GM18511 (cell line): ENCODE measurements around the gene FUCA2.

ENCODE experiments used
- ATAC-seq: cut with Tn5 transposase; IDR thresholded peaks from one replicate; pipeline ENCODE4 v1.9.1; 2021; ENCODE audit warnings: mild to moderate bottlenecking, moderate library complexity; ENCODE audit not compliant: unreplicated experiment

Gene FUCA2

GRCh38 chr6:143510991-143511891, at the start of gene FUCA2:
TSS of gene FUCA2 (minus strand) at chr6:143511720. CDS start at chr6:143511634, 86 bp downstream.
- ATAC-seq, result peak; percentile 68

GRCh38 chr6:143561105-143561704, 49.7 kb upstream of the FUCA2 start:
- ATAC-seq, result no peak

- ATAC-seq, result no peak
These were observed 47.6 kb upstream of the FUCA2 start for GRCh38 chr6:143559051-143559660.

GRCh38 chr6:143556529-143556928, 45.0 kb upstream of the FUCA2 start:
- ATAC-seq, result no peak

GRCh38 chr6:143555582-143555981, 44.1 kb upstream of the FUCA2 start:
- ATAC-seq, result no peak

- ATAC-seq, result no peak
These were observed 43.6 kb upstream of the FUCA2 start for GRCh38 chr6:143555071-143555492.

GRCh38 chr6:143553337-143553736, 41.8 kb upstream of the FUCA2 start:
- no peak for ATAC-seq

- ATAC-seq, result peak; percentile 32
These were observed 38.4 kb upstream of the FUCA2 start for GRCh38 chr6:143549949-143550268.

GRCh38 chr6:143549221-143549948, 37.9 kb upstream of the FUCA2 start:
- peak; percentile 79 for ATAC-seq

- ATAC-seq, result no peak
These were observed 35.1 kb upstream of the FUCA2 start for GRCh38 chr6:143546599-143546998.

GRCh38 chr6:143545976-143546547, 34.5 kb upstream of the FUCA2 start:
- no peak for ATAC-seq

GRCh38 chr6:143545165-143545564, 33.6 kb upstream of the FUCA2 start:
- no peak for ATAC-seq

GRCh38 chr6:143544011-143544696, 32.6 kb upstream of the FUCA2 start:
- ATAC-seq, result no peak

- no peak for ATAC-seq
These were observed 31.9 kb upstream of the FUCA2 start for GRCh38 chr6:143543435-143543834.

GRCh38 chr6:143542888-143543287, 31.4 kb upstream of the FUCA2 start:
- ATAC-seq, result no peak

- no peak for ATAC-seq
These were observed 28.7 kb upstream of the FUCA2 start for GRCh38 chr6:143540192-143540591.

GRCh38 chr6:143539734-143540133, 28.2 kb upstream of the FUCA2 start:
- ATAC-seq, result no peak

GRCh38 chr6:143539106-143539505, 27.6 kb upstream of the FUCA2 start:
- ATAC-seq, result no peak

- no peak for ATAC-seq
These were observed 26.9 kb upstream of the FUCA2 start for GRCh38 chr6:143538374-143538773.
